Transverse colon (tissue), 4 donors: ENCODE results near the gene DUSP14. TPM values are rescaled to one million over a fixed set of nuclear protein-coding genes. Genes with fewer than 3 reads are reported as not detected.

Experiments
- DNase-seq: peaks from one replicate; pipeline ENCODE4 v3.0.0-alpha.2; 2019
- H3K27ac ChIP-seq, 4 donors: fragments of 200-600 bp; sonication (generic); 2 replicates each; pipeline ENCODE4 v1.5.1; 2016 to 2018; ENCODE audit warnings: inconsistent platforms in 4 of 4
- H3K27me3 ChIP-seq: fragments of 200-600 bp; sonication (generic); 2 replicates; pipeline ENCODE4 v1.5.1; 2017; ENCODE audit warnings: inconsistent platforms
- H3K36me3 ChIP-seq, 4 donors: fragments of 200-600 bp; sonication (generic); 2 replicates each; pipeline ENCODE4 v1.5.1; 2017 to 2019; ENCODE audit warnings: inconsistent platforms in 4 of 4
- H3K4me1 ChIP-seq, 4 donors: fragments of 200-600 bp; sonication (generic); 2 replicates each; pipeline ENCODE4 v1.5.1; 2017 to 2020; ENCODE audit warnings: inconsistent platforms in 4 of 4
- H3K4me3 ChIP-seq, 4 donors: fragments of 200-600 bp; sonication (generic); 1 replicate in 1 of 4; 2 replicates in 3 of 4; pipeline versions ENCODE4 v1.5.1 to v1.6.1; 2017 to 2019; ENCODE audit warnings: inconsistent platforms in 4 of 4
- H3K9me3 ChIP-seq, 2 donors: fragments of 200-600 bp; sonication (generic); 2 replicates each; pipeline ENCODE4 v1.5.1; 2017 to 2019; ENCODE audit warnings: inconsistent platforms in 2 of 2
- EP300 ChIP-seq: sonication (generic); formaldehyde crosslinking; IDR thresholded peaks from one replicate; pipeline ENCODE4 v1.6.1; 2017; ENCODE audit warnings: antibody characterized with exemption, low read depth
- POLR2A ChIP-seq: fragments of 450-650 bp; IDR thresholded peaks from one replicate; pipeline ENCODE4 v1.6.1; 2016; ENCODE audit warnings: antibody characterized with exemption, mild to moderate bottlenecking, moderate library complexity
- POLR2AphosphoS5 ChIP-seq, 3 donors: sonication (generic); formaldehyde crosslinking; IDR thresholded peaks; one replicate each; pipeline ENCODE4 v1.6.1; 2016; ENCODE audit warnings: antibody characterized with exemption in 3 of 3
- WGBS, 2 donors: methylation state at CpG; one replicate each; pipeline ENCODE4 v1.1.5; 2018; ENCODE audit warnings: low coverage in 1 of 2; 5-methylcytosine and 5-hydroxymethylcytosine counted together
- in situ Hi-C, 4 donors: fragments of 200-750 bp; cut with MboI; loops; one replicate each; pipeline versions ENCODE4 v1.15.0 to v1.15.1; 2017; ENCODE audit warnings: low sequenced_read_pairs in 3 of 4, low pct_ligation_motif_present in 1 of 4, low pct_unique_long_range_greater_than_20kb in 1 of 4
- intact Hi-C: fragments of 100-400 bp; cut with DNase I; formaldehyde crosslinking; loops from one replicate; pipeline ENCODE4 v1.15.1; 2023; ENCODE audit warnings: low total_unique reads
- total RNA-seq, 4 donors: library from RNA; depleted of rRNA; stranded (reverse); fragments of >200 nt; gene quantifications; one replicate each; pipeline ENCODE4 v1.1.0, GENCODE V29; 2016
- TF ChIP-seq, protein P1 (sequence below), 5 experiments: fragments of 200-600 bp in 3 of 5; fragments of 450-650 bp in 2 of 5; sonication (generic) in 3 of 5; IDR thresholded peaks; 1 replicate in 2 of 5; 2 replicates in 3 of 5; pipeline ENCODE4 v1.5.1; 2016 to 2017; ENCODE audit warnings: antibody characterized with exemption in 5 of 5, inconsistent platforms in 3 of 5, mild to moderate bottlenecking in 2 of 5, moderate library complexity in 1 of 5

DUSP14 gene
- total RNA-seq, 4 donors from 2014 or later: 1.6 to 3.8 (median 2.8) TPM

DNA sequence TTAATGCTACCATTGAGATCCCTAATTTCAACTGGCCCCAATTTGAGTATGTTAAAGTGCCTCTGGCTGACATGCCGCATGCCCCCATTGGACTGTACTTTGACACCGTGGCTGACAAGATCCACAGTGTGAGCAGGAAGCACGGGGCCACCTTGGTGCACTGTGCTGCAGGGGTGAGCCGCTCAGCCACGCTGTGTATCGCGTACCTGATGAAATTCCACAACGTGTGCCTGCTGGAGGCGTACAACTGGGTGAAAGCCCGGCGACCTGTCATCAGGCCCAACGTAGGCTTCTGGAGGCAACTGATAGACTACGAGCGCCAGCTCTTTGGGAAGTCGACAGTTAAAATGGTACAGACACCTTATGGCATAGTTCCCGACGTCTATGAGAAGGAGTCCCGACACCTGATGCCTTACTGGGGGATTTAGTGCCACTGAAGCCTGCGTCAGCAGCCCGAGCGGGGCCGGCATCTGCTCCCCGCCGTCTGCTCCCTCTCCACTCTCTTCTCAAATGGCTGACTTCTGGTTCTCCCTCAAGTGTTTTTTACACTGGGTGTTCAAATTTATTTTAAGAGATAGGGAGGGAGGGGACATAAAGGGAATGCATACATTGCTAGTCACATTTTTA is 22.9 kb downstream of the DUSP14 start:
- no peak overlapping the region for H3K27ac ChIP-seq
- H3K36me3 ChIP-seq: peaks cover 0 to 12% (median 6%) of the 10 kb centered on the region in 4 donors
- peaks cover 0 to 4% (median 0%) of the 10 kb centered on the region in 4 donors for H3K4me1 ChIP-seq
- no peak overlapping the region for H3K4me3 ChIP-seq
- no peak for DNase-seq
- in situ Hi-C loops: no loop called here
- H3K27me3 ChIP-seq: no peaks in the 10 kb centered on the region
- TF ChIP-seq POLR2A (no peak), EP300 (no peak), POLR2AphosphoS5 (IDR thresholded peaks at IDR 0.05) (no peak)
- TF ChIP-seq, protein P1, sequence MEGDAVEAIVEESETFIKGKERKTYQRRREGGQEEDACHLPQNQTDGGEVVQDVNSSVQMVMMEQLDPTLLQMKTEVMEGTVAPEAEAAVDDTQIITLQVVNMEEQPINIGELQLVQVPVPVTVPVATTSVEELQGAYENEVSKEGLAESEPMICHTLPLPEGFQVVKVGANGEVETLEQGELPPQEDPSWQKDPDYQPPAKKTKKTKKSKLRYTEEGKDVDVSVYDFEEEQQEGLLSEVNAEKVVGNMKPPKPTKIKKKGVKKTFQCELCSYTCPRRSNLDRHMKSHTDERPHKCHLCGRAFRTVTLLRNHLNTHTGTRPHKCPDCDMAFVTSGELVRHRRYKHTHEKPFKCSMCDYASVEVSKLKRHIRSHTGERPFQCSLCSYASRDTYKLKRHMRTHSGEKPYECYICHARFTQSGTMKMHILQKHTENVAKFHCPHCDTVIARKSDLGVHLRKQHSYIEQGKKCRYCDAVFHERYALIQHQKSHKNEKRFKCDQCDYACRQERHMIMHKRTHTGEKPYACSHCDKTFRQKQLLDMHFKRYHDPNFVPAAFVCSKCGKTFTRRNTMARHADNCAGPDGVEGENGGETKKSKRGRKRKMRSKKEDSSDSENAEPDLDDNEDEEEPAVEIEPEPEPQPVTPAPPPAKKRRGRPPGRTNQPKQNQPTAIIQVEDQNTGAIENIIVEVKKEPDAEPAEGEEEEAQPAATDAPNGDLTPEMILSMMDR (IDR thresholded peaks at IDR 0.05): no peak
- intact Hi-C loops: no loop called here
- H3K9me3 ChIP-seq: no peaks in the 10 kb centered on the region
- WGBS, 2 donors: 84 to 100% methylated on average over 5 to 22 of the region's 24 CpGs

DNA sequence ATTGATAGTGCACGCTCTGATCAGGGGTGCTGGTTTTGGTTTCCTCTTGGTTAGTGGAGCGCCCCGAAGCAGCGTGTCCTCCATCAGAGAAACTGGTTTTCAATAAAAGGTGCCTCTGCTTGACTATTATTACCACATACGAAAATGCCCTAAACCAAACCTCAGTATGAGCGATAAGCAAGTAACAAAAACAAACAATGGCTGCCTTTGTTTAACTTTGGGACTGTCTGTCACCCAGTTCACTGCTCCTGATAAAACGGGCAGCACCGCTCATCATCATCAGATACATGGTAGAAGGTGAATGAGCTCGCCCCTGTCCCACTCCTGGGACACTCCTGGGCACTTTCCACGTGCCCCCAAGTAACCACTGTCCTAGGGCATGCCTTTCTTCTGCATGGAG is 24.0 kb downstream of the DUSP14 start:
- TF ChIP-seq EP300 (no peak), POLR2AphosphoS5 (IDR thresholded peaks at IDR 0.05) (no peak), POLR2A (no peak)
- TF ChIP-seq, protein P1 (IDR thresholded peaks at IDR 0.05): no peak
- no peak for DNase-seq
- Histone ChIP-seq H3K9me3 (no peaks in the 10 kb centered on the region), H3K4me1 (peaks cover 0 to 4% (median 0%) of the 10 kb centered on the region in 4 donors), H3K27ac (no peak overlapping the region), H3K27me3 (no peaks in the 10 kb centered on the region), H3K4me3 (no peak overlapping the region), H3K36me3 (peaks cover 0 to 23% (median 11%) of the 10 kb centered on the region in 4 donors)
- intact Hi-C loops: no loop called here
- in situ Hi-C loops: no loop called here
- WGBS, 2 donors: 88 to 100% methylated on average over 1 to 10 of the region's 10 CpGs

DNA sequence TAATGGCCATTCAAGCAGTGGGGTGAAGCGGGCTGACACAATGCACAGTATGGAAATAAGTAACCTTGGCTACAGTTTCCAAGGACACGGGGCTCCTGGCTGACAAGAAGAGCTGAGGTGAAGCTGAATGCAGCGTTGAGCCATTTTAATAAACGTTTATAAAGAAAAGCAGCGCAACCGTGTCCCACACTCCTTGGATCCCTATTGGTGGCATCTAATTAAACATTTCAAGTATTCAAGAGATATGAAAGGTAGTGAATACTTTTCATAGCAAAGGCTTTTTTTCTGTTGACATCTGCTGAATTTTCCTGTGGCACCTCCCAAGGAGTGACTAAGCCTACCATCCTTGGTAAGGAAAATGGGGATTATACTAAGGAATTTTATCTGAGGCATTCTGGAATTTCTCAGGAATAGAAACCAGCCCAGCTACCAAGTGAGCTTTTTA is 26.5 kb downstream of the DUSP14 start:
- no peaks in the 10 kb centered on the region for H3K9me3 ChIP-seq
- intact Hi-C loops (no loop called here), in situ Hi-C loops (no loop called here)
- no peaks in the 10 kb centered on the region for H3K27me3 ChIP-seq
- H3K4me3 ChIP-seq: no peak overlapping the region
- peaks cover 0 to 38% (median 15%) of the 10 kb centered on the region in 4 donors for H3K36me3 ChIP-seq
- no peak for DNase-seq
- 78 to 83% methylated on average over 6 of the region's 6 CpGs for WGBS, 2 donors
- no peak overlapping the region for H3K27ac ChIP-seq
- H3K4me1 ChIP-seq: peaks cover 0 to 4% (median 0%) of the 10 kb centered on the region in 4 donors
- TF ChIP-seq POLR2A: no peak
- no peak for TF ChIP-seq EP300
- no peak for TF ChIP-seq POLR2AphosphoS5 (IDR thresholded peaks at IDR 0.05)
- TF ChIP-seq, protein P1 (IDR thresholded peaks at IDR 0.05): no peak

DNA sequence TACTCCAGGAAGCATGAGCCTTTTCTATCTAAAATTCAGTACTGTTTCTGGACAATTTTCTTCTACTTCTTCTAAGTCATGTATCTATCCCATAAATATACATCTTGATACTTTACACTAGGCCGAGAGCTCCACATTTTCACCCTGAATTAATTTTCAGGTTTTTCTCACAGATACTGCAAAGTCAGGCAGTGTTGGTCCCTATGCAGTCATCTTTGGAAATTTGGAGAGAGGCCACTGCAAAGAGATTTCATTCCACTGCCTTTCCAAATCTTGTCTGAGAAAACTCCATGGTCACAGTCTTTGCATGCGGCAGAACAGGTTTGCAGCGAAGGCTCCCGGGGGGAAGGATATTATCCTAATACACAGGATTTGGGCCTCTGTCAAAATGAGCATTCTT is 28.2 kb downstream of the DUSP14 start:
- in situ Hi-C loops: no loop called here
- Histone ChIP-seq H3K9me3 (no peaks in the 10 kb centered on the region), H3K27me3 (no peaks in the 10 kb centered on the region), H3K27ac (no peak overlapping the region), H3K4me1 (peaks cover 0 to 4% (median 0%) of the 10 kb centered on the region in 4 donors), H3K4me3 (no peak overlapping the region), H3K36me3 (peaks cover 0 to 34% (median 15%) of the 10 kb centered on the region in 4 donors)
- no peak for TF ChIP-seq POLR2AphosphoS5 (IDR thresholded peaks at IDR 0.05)
- TF ChIP-seq POLR2A: no peak
- no peak for TF ChIP-seq EP300
- TF ChIP-seq, protein P1 (IDR thresholded peaks at IDR 0.05): no peak
- intact Hi-C loops: no loop called here
- no peak for DNase-seq
- 98 to 100% methylated on average over 1 to 4 of the region's 4 CpGs for WGBS, 2 donors
